ENCODE results near the gene CARD10. TPM values are rescaled to one million over a fixed set of nuclear protein-coding genes. Genes with fewer than 3 reads are reported as not detected.

Gene CARD10
- total and polyA plus RNA-seq, 2 of the 13 experiments (the other 11 are each of a cell fraction or from before 2014, with no cell fraction given): 35.2 to 55.8 TPM

- Histone ChIP-seq H3K79me2 (ENCODE audit: insufficient read depth, low read length) (no peaks in the 10 kb centered on the region), H3K27me3 (ENCODE audit: control insufficient read depth in 1 of 2, insufficient read depth in 2 of 2, low read length in 2 of 2) (0 out of 5 replicates have a peak, but pooled peaks cover 0 to 7% of the 10 kb centered on the region in 2 experiments), H3K4me2 (ENCODE audit: low read depth, low read length) (peak overlapping the region; percentile 46), H3K27ac (ENCODE audit: extremely low read length, insufficient read depth, low read length) (peak overlapping the region; percentile 45), H3K4me3 (replicated peaks in 1 of 3; ENCODE audit: insufficient read depth in 1 of 3, low read depth in 2 of 3, low read length in 3 of 3) (peak overlapping the region in 1 of 3 experiments; percentile 18; a peak in 1 of 6 replicates), H3K36me3 (replicated peaks in 1 of 2; ENCODE audit: control insufficient read depth in 1 of 2, insufficient read depth in 2 of 2, low read length in 2 of 2) (peaks cover 8 to 23% of the 10 kb centered on the region in 2 experiments; a peak in 4 of 5 replicates), H3K9me3 (ENCODE audit: low read length) (no peaks in the 10 kb centered on the region), H3K4me1 (ENCODE audit: insufficient read depth, low read length) (peaks cover 65% of the 10 kb centered on the region), H4K20me1 (ENCODE audit: insufficient read depth, low read length) (no peaks in the 10 kb centered on the region), H3K9ac (ENCODE audit: insufficient read depth, low read depth, low read length) (peak overlapping the region; percentile 24; the same call in 1 of the 2 replicates), H2AFZ (ENCODE audit: low read length) (no peak overlapping the region)
- peak; percentile 50 for FAIRE-seq
- peak; percentile 62 for DNase-seq (ENCODE audit: low spot score)
- intact Hi-C loops (cut with micrococcal nuclease; ENCODE audit: unreplicated experiment): no loop called here
- ChIA-PET POLR2A (interaction anchor here (1.6 to 2.6 kb wide), 2 partner anchors 13 to 16 kb away, joined by 4 to 11 read pairs; no protein-coding TSS in a partner anchor), CTCF (ENCODE audit: low intra/inter-chr PET ratio, low total read pairs) (no interaction called here)
- WGBS (ENCODE audit: low lambda C conversion rate): 37% methylated on average over 6 of the region's 15 CpGs
- peak; percentile 27 for ATAC-seq
- in situ Hi-C loops (cut with HindIII; ENCODE audit: extremely low pct_ligation_motif_present, low pct_unique_long_range_greater_than_20kb): no loop called here
- BruUV-seq (replicated peaks): no TSS peak
- TF ChIP-seq PHF8 (CRISPR knock-in tag; IDR thresholded peaks at IDR 0.05): 0 out of 2 replicates have a peak, but pooled peaks have one; percentile 26
- TF ChIP-seq GTF2F1 (IDR thresholded peaks at IDR 0.05; ENCODE audit: low read length): no peak
- TF ChIP-seq ZNF468 (CRISPR knock-in tag; IDR thresholded peaks at IDR 0.05): peak; percentile 55; the same call in 1 of the 2 replicates
- TF ChIP-seq ZNF513 (CRISPR knock-in tag; conservative IDR thresholded peaks at IDR 0.05): no peak
- TF ChIP-seq ERF (CRISPR knock-in tag; IDR thresholded peaks at IDR 0.05): peak; percentile 76; the same call in 1 of the 2 replicates
- TF ChIP-seq ZNF619 (CRISPR knock-in tag; IDR thresholded peaks at IDR 0.05): 0 out of 2 replicates have a peak, but pooled peaks have one; percentile 35
- peak; percentile 77 for TF ChIP-seq ZNF430 (CRISPR knock-in tag; IDR thresholded peaks at IDR 0.05)
- TF ChIP-seq ZBTB4 (CRISPR knock-in tag; IDR thresholded peaks at IDR 0.05; ENCODE audit: borderline replicate concordance): no peak
- TF ChIP-seq ZNF414 (CRISPR knock-in tag; IDR thresholded peaks at IDR 0.05): peak; percentile 74; the same call in 1 of the 2 replicates
- TF ChIP-seq NR2F6 (IDR thresholded peaks at IDR 0.05): peak; percentile 29; the same call in 1 of the 2 replicates
- TF ChIP-seq NR2F6 (CRISPR knock-in tag; IDR thresholded peaks at IDR 0.05): peak; percentile 80
- TF ChIP-seq SIX1 (CRISPR knock-in tag; IDR thresholded peaks at IDR 0.05; ENCODE audit: borderline replicate concordance): no peak
- no peak for TF ChIP-seq ZNF563 (CRISPR knock-in tag; IDR thresholded peaks at IDR 0.05)
- TF ChIP-seq RNF219 (CRISPR knock-in tag; IDR thresholded peaks at IDR 0.05): no peak
- no peak for TF ChIP-seq ISL2 (CRISPR knock-in tag; IDR thresholded peaks at IDR 0.05)
- 0 out of 2 replicates have a peak, but pooled peaks have one; percentile 26 for TF ChIP-seq ZMYM4 (CRISPR knock-in tag; IDR thresholded peaks at IDR 0.05)
Observed at GRCh38 chr22:37488337-37489135, 30.7 kb downstream of the CARD10 start.

Data from HepG2 (cell line).